ENCODE data around the gene MARCHF11.

The MARCHF11 gene

DNA sequence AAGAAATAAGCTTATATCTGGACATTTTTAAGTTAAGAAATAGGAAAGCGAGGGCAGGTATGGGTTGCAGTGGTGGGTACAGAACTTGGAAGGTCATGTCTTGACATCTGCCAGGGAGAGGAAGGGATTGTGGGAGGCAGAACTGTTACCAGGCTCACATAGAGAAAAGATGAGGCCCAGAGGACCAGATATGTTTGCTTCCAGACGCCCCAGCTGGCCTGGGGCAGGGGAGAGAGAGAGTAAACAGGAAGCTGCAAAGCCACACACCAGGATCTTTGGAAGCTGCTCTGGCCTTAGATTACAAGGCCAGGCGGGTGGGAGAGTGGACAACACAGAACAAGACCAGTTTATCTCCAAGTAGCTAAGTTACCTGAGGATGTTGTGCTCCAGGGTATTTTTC lies 71.2 kb downstream of the MARCHF11 start:
- TF ChIP-seq, protein P1, sequence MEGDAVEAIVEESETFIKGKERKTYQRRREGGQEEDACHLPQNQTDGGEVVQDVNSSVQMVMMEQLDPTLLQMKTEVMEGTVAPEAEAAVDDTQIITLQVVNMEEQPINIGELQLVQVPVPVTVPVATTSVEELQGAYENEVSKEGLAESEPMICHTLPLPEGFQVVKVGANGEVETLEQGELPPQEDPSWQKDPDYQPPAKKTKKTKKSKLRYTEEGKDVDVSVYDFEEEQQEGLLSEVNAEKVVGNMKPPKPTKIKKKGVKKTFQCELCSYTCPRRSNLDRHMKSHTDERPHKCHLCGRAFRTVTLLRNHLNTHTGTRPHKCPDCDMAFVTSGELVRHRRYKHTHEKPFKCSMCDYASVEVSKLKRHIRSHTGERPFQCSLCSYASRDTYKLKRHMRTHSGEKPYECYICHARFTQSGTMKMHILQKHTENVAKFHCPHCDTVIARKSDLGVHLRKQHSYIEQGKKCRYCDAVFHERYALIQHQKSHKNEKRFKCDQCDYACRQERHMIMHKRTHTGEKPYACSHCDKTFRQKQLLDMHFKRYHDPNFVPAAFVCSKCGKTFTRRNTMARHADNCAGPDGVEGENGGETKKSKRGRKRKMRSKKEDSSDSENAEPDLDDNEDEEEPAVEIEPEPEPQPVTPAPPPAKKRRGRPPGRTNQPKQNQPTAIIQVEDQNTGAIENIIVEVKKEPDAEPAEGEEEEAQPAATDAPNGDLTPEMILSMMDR (IDR thresholded peaks at IDR 0.05; ENCODE audit: low read depth, low read length), result no peak
- no peak overlapping the region for H3K4me3 ChIP-seq (ENCODE audit: low read depth, low read length)

DNA sequence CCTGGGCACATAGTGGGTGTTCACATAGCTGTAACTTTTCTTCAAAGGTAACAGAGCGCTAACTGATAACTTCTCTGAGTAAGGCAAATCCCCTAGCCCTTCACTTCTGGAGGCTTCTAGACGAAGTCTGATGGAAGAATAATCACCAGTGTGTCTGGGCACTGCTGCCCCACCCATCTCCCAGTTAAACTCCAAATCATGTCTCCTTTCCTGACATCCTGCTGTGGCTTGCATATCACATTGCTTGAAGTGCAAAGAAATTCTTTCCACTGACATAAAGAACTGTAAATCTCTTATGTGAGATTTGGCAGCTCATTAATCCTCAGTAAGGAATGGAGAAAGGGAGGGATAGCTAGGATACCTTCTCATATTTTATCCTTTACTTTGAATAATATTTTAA lies 74.6 kb downstream of the MARCHF11 start:
- H3K4me3 ChIP-seq (ENCODE audit: low read depth, low read length), result no peak overlapping the region
- TF ChIP-seq, protein P1 (IDR thresholded peaks at IDR 0.05; ENCODE audit: low read depth, low read length), result no peak

DNA sequence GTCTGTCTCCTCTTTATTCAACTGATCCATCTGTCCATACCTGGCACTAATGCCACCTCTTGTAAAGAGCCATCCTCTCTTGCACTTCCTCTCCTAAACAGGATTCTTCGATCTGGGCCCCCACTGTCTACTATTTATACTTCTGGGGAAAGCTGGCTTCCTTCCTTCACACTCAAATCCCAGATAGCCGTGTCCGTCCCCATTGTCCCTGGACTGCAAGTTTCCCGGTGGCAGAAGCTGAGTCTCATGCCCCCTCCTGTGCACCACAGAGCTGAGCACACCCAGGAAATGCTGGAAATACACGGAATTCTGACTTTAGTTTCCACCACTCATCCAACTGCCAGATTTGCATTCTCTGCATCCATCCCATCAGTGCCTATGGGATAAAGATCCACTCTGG lies 84.0 kb downstream of the MARCHF11 start:
- TF ChIP-seq, protein P1 (IDR thresholded peaks at IDR 0.05; ENCODE audit: low read depth, low read length), result no peak
- no peak overlapping the region for H3K4me3 ChIP-seq (ENCODE audit: low read depth, low read length)

DNA sequence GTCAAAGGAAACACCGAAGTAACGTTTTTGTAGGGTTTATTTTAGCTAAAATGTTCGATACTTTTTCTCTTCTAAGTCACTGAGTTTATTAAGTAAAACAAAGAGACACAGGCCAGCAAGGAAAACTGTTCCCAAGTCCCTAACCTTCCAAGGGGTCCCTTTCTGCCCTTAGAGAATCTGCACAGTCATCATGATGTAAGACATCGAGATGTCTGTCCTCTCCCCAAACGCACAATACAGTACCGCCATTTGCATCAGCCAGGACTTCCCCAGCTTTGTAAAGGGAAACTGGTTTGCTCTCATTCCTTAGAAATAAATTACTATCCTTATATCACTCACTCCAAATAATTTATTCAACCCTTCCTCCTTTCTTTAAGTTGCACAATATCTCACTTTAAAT lies 89.3 kb downstream of the MARCHF11 start:
- H3K4me3 ChIP-seq (ENCODE audit: low read depth, low read length), result no peak overlapping the region
- TF ChIP-seq, protein P1 (IDR thresholded peaks at IDR 0.05; ENCODE audit: low read depth, low read length), result no peak

DNA sequence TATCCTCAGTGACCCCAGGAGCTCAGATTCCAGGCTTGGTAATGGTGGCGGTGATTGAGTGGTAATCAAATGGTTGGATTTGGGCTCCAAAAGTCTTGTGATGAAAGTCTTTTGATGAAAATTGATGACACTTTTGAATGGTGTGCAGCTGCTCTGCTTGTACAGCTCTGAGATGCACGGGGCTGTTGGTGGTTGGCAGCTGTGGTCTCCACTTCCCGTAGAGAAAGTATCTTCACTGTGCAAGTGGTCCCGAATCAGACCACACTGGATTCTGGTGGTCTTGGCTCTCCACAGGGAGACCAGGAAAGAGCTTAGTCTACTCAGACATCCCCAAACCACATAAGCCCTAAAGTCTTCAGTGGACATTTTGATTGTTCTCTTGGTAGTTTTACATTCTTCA lies 96.6 kb downstream of the MARCHF11 start:
- TF ChIP-seq, protein P1 (IDR thresholded peaks at IDR 0.05; ENCODE audit: low read depth, low read length), result no peak
- no peak overlapping the region for H3K4me3 ChIP-seq (ENCODE audit: low read depth, low read length)

DNA sequence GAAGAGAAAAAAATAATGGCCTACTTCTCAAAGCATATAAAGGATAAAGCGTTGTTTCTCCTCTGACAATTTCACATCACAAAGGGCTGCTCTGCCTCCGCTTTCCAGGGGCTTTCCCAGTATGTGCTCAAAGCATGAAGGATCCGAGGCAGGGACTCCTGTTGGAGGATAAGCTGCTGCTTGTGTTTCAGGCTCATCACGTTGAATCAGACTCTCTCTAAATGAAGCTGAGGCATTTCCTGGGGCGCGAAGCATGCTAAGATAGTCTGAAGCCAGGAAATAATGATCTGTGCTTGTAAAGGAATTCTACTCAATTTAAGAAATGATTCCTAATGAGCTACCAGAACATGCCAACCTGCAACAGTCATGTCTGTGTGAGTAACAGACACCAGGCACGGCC lies 97.5 kb downstream of the MARCHF11 start:
- TF ChIP-seq, protein P1 (IDR thresholded peaks at IDR 0.05; ENCODE audit: low read depth, low read length), result no peak
- no peak overlapping the region for H3K4me3 ChIP-seq (ENCODE audit: low read depth, low read length)

DNA sequence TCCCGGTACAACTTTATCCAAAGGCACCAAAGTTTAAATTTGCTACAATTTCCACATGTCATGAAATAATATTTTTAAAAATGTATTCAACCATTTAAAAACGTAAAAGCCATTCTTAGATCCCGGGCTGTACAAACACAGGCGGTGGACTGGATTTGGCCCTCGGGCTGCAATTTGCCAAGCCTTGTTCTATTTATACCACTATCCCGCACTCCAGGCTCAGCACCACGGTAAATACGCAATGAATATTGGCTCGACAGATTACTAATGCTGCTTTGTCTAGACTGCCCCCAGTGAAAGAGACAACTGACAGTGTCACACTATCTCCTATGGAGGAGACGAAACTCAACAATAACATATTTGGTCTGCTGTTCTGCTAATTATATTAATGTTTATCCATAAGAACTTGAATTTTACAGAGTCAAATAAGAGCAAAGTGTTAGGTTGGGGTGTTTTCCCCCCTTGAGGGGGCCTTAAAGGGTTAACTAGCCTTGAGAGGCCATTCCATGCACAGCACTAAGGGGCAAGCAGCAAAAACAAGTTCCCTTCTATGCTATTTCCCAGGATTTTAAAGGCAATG lies 98.1 kb downstream of the MARCHF11 start:
- TF ChIP-seq, protein P1 (IDR thresholded peaks at IDR 0.05; ENCODE audit: low read depth, low read length), result no peak
- no peak overlapping the region for H3K4me3 ChIP-seq (ENCODE audit: low read depth, low read length)
